GM19240 (cell line): Measurements from ENCODE around the gene PAX6.
"Not testable (repeated sequence)": the region's sequence is repeated elsewhere in the genome, so short reads cannot be mapped to it uniquely, and the experiment has no call there.

Experiments
- DNase-seq: peaks from one replicate; pipeline ENCODE4 v3.0.0; 2011; ENCODE audit warnings: low spot score; ENCODE audit not compliant: insufficient read length

The PAX6 gene

GRCh38 chr11:31770011-31770700 lies 41.0 kb downstream of the PAX6 start:
- no peak for DNase-seq

- no peak for DNase-seq
Observed at GRCh38 chr11:31768749-31769640, 42.1 kb downstream of the PAX6 start.

- DNase-seq, result no peak
Observed at GRCh38 chr11:31767685-31768084, 43.4 kb downstream of the PAX6 start.

- no peak for DNase-seq
Observed at GRCh38 chr11:31767066-31767465, 44.1 kb downstream of the PAX6 start.

GRCh38 chr11:31764766-31765165 lies 46.4 kb downstream of the PAX6 start:
- no peak for DNase-seq

- no peak for DNase-seq
Observed at GRCh38 chr11:31764261-31764660, 46.9 kb downstream of the PAX6 start.

- no peak for DNase-seq
Observed at GRCh38 chr11:31763296-31763695, 47.8 kb downstream of the PAX6 start.

- no peak for DNase-seq
Observed at GRCh38 chr11:31761636-31762035, 49.5 kb downstream of the PAX6 start.

- no peak for DNase-seq
Observed at GRCh38 chr11:31757260-31757835, 53.8 kb downstream of the PAX6 start.

- no peak for DNase-seq
Observed at GRCh38 chr11:31747581-31747980, 63.5 kb downstream of the PAX6 start.

- not testable (repeated sequence) for DNase-seq
Observed at GRCh38 chr11:31740731-31741368, 70.3 kb downstream of the PAX6 start.

GRCh38 chr11:31740131-31740530 lies 71.0 kb downstream of the PAX6 start:
- DNase-seq, result no peak
